Esophagus (tissue), 2 donors: Measurements from ENCODE around the gene TMEM131. TPM values are rescaled to one million over a fixed set of nuclear protein-coding genes. Genes with fewer than 3 reads are reported as not detected.

Experiments used
- H3K27ac ChIP-seq, 2 donors: one replicate each; pipeline ENCODE4 v1.5.1; 2013; ENCODE audit warnings: low read depth in 2 of 2, mild to moderate bottlenecking in 2 of 2, inconsistent platforms in 1 of 2, low read length in 1 of 2, moderate library complexity in 1 of 2
- H3K27me3 ChIP-seq, 2 donors: one replicate each; pipeline ENCODE4 v1.6.1; 2013; ENCODE audit warnings: low read length in 2 of 2, control low read depth in 1 of 2, mild to moderate bottlenecking in 1 of 2; ENCODE audit not compliant: insufficient read depth in 2 of 2, control insufficient read depth in 1 of 2
- H3K36me3 ChIP-seq, 2 donors: one replicate each; pipeline ENCODE4 v1.6.1; 2013; ENCODE audit warnings: low read length in 1 of 2; ENCODE audit not compliant: control insufficient read depth in 2 of 2, insufficient read depth in 2 of 2
- H3K4me1 ChIP-seq, 2 donors: one replicate each; pipeline ENCODE4 v1.6.1; 2013; ENCODE audit warnings: low read length in 1 of 2; ENCODE audit not compliant: control insufficient read depth in 2 of 2, insufficient read depth in 2 of 2
- H3K4me3 ChIP-seq, 2 donors: one replicate each; pipeline ENCODE4 v1.5.1; 2013; ENCODE audit warnings: low read length in 2 of 2, mild to moderate bottlenecking in 2 of 2, low read depth in 1 of 2, moderate library complexity in 1 of 2
- H3K9me3 ChIP-seq, 2 donors: one replicate each; pipeline ENCODE4 v1.6.1; 2013; ENCODE audit warnings: mild to moderate bottlenecking in 2 of 2, low read depth in 1 of 2, low read length in 1 of 2, moderate library complexity in 1 of 2; ENCODE audit not compliant: control insufficient read depth in 2 of 2, insufficient read depth in 1 of 2
- WGBS, 2 donors: extraction: QIAGEN DNeasy Blood & Tissue Kit; methylation state at CpG; one replicate each; pipeline ENCODE4 v1.1.7; 2013; 5-methylcytosine and 5-hydroxymethylcytosine counted together
- polyA plus RNA-seq, 2 donors: library from polyadenylated mRNA; stranded (reverse); fragments of 200-250 nt; gene quantifications; one replicate each; pipeline ENCODE4 v1.2.3, GENCODE V29; 2013
- donor health status: healthy with polysubstance abuse.
- donor health status: Bipolar disorder and iron deficiency.

The TMEM131 gene
- polyA plus RNA-seq, 2 donors = 9.3 to 9.9 TPM

DNA sequence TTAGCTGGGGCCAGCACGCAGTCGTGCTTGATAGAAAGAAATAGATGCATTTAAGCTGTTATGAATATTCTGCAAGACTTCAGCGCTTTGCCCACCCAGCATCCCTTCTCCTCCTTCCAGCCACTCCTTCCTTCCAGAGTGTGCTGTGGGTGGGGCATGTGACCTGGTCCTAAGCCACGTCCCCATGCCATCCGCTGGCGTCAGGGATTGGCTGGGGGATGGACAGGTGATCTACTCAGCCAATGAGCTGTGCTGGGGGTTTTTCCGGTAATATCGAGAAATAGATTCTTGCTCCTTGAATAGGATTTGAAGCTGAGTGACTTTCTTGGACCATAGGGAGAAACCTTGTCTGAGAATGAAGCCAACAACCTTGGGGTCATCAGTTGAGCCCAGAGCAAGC lies 287.1 kb downstream of the TMEM131 start:
- WGBS, 2 donors = 88% methylated on average over 8 of the region's 8 CpGs
- H3K4me1 ChIP-seq = no peaks in the 10 kb centered on the region
- H3K27me3 ChIP-seq = no peaks in the 10 kb centered on the region

DNA sequence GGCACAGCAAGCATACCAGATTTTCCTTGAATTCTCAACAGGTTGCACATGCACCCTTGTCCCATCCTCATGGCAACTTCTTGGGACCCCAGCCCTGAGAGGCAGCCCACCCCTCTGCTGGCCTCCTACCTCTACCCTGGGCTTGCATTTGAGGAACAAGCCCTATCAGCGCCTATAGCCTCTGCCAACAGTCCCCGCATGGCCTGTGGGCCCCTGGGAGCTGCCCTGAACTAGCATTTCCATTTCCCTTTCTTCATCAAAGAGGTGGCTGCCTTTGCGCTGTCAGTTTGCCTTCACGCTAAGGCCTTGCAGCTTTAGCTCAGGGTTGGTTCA lies 287.7 kb downstream of the TMEM131 start:
- no peak overlapping the region for H3K27ac ChIP-seq
- no peak overlapping the region for H3K4me3 ChIP-seq
- 82 to 83% methylated on average over 4 of the region's 4 CpGs for WGBS, 2 donors

More for the DNA sequence above, 287.1 kb downstream of the TMEM131 start:
- H3K4me3 ChIP-seq = no peak overlapping the region
- H3K9me3 ChIP-seq = no peaks in the 10 kb centered on the region
- no peak overlapping the region for H3K27ac ChIP-seq
- no peaks in the 10 kb centered on the region for H3K36me3 ChIP-seq

DNA sequence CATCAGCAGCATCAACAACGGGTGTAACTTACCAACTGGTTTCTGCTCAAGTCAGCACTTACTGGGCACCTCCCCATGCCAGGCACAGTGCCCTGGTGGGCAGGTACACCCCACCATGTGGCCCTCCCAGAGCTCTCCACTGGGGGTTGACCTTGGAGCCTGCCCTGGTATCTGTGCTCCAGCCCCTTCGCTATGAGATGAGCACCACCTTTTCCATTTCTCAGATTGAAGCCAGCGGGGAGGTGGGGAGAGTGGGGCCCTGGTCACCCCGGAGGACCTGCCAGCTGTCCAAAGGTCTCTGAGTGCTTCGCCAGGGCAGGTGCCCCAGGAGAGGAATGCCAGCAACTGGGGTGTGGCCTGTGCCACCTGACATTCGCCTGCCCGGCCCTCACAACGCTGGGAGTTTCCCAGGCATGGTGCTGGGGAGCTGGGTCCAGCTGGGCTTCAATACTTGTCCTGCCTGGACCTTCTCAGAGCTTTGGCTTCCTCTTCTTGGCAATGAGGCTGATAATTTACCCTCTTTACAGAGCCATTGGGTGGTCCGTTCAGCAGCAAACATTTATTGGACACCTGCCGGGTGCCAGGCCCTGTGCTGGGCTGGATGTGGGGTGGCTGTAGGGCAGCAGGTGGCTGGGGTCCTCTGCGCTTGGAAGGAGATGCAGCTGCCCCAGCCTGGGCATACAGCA lies 288.2 kb downstream of the TMEM131 start:
- H3K27me3 ChIP-seq = no peaks in the 10 kb centered on the region
- H3K9me3 ChIP-seq = no peaks in the 10 kb centered on the region
- H3K36me3 ChIP-seq = no peaks in the 10 kb centered on the region
- no peak overlapping the region for H3K4me3 ChIP-seq
- H3K27ac ChIP-seq = no peak overlapping the region
- 66 to 81% methylated on average over 11 of the region's 11 CpGs for WGBS, 2 donors
- no peaks in the 10 kb centered on the region for H3K4me1 ChIP-seq

More for the DNA sequence above, 287.7 kb downstream of the TMEM131 start:
- Histone ChIP-seq H3K36me3 (no peaks in the 10 kb centered on the region), H3K4me1 (no peaks in the 10 kb centered on the region), H3K9me3 (no peaks in the 10 kb centered on the region), H3K27me3 (no peaks in the 10 kb centered on the region)

DNA sequence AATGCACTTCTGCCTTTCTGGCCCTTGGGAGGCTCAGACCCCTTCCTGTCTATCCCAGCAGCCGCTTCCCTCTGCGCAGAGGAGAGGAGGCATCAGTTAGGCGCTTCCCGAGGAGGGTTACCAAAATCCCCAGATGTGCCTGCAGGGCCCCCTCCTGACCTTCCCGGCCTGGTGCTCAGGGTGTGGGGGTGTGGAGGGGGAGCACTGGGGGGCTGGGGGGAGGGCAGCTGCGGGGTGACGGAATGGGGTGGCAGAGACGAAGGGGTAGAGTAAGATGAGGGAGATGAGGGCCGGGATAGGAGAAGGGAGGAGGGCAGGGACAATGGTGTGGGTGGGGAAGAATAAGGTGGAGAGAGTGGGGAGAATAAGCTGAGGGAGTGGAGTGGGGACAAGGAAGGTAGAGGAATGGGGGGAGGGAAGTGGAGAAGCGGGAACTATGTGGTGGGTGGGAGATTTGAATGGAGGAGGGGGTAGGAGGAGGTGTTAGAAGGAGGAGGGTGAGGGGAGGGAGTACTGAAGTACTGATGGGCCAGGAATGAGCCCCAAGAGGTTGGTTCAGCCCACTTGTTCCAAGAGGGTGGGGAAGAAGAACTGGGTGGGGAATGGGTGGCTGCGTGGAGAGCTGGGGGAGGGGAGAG lies 288.9 kb downstream of the TMEM131 start:
- Histone ChIP-seq H3K27me3 (no peaks in the 10 kb centered on the region), H3K4me3 (no peak overlapping the region), H3K27ac (no peak overlapping the region), H3K4me1 (no peaks in the 10 kb centered on the region), H3K36me3 (no peaks in the 10 kb centered on the region), H3K9me3 (no peaks in the 10 kb centered on the region)
- WGBS, 2 donors = 71 to 73% methylated on average over 11 of the region's 11 CpGs

Other genes starting within 250 kb of the TMEM131 start
- gene VWA3B, start 91.2 kb upstream of the TMEM131 start, polyA plus RNA-seq = under 1 TPM; 0.01 to 0.02 TPM